Cerebellar nuclear complex (tissue), 1 donor: ENCODE data around the gene SPATA20.

ENCODE experiments used
- DNase-seq, 2 experiments: peaks; one replicate each; lab custom pipeline; 2025; lab: John Stamatoyannopoulos, UW

Gene SPATA20

DNA sequence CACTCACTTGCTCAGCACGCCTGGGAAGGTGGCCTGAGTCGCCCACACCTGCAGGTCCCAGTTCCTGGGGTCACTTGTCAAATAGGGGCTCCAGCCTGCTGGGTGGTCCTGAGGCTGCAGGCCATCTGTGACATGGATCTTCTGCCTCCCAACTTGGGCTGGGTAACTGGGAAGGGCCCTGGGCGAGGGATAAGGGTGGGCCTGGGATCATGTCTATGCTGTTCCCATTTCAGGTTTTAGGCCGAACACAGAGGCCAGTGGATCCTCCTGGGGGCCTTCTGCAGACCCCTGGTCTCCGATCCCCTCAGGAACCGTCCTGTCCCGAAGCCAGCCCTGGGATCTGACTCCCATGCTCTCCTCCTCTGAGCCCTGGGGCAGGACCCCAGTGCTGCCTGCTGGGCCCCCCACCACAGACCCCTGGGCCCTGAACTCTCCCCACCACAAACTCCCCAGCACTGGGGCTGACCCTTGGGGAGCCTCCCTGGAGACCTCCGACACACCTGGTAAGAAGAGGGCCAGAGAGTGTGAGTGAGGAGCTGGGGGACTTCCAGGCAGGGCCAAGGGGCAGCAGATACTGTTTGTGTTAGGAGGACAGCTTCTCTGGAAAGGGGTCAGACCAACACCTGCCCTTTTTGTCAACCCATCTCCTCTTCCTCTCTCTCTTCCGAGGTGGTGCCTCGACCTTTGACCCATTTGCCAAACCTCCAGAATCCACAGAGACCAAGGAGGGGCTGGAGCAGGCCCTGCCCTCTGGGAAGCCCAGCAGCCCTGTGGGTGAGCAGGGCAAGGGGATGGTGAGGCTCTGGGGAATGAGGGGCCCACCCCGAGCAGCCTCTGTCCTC is 6.2 kb upstream of the SPATA20 start:
- DNase-seq: no peak

DNA sequence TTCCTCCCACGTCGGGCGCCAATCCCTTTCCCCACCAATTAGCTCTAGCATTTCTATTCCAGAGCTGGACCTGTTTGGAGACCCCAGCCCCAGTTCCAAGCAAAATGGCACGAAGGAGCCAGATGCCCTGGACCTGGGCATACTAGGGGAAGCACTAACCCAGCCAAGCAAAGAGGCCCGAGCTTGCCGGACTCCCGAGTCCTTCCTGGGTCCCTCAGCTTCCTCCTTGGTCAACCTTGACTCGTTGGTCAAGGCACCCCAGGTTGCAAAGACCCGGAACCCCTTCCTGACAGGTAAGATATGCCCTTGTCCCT is 5.6 kb upstream of the SPATA20 start:
- DNase-seq: no peak

GRCh38 chr17:50541716-50542688 is 5.0 kb upstream of the SPATA20 start:
- peak in 1 of 2 experiments; percentile 21 for DNase-seq

DNA sequence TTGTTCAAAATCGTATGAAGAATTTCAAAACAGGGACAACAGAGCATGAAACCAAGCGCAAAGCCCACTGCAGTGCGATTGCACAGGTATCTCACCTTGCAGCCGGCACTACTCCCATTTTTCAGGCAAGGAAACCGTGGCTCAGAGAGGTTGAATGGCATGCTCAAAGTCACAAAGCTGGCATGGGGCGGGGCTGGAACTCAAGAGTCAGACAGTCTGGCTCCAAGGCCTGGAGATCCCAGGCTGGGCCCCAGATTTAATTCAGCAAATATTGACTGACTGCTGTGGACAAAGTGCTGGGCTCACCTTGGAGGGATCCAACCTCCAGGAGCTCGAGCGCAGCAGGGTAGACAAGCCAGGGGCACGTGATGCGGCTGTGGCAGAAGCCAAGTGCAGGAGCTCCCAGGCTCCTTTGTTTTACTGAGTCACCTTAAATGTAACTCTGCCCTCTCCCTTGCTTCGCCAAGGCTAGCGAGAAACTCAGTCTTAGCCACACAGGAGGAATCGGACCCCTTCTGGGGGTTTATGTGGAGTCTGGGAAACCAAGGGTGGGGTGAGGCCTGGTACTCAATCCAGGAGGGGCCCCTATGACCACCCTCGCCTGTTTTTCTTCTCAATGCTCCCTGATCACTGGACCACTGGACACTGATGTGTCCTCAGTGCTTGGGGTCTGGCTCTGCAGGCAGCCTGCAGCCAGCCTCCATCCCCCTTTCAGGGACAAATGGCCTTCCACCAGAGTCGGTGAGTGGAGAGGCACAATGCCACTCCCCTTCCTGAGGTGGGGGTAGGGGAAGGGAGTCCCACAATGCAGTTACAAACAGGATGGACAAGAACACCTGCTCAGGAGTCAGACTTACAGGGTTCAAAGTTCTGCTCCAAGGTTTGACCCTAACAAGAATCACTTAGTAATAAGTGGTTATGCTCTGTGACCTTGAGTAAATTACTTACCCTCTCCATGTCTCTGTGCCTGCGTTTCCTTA is 3.9 kb upstream of the SPATA20 start:
- no peak for DNase-seq

GRCh38 chr17:50544516-50544915 is 2.5 kb upstream of the SPATA20 start:
- DNase-seq: no peak

- DNase-seq: no peak
Observed at GRCh38 chr17:50545311-50545710, 1.7 kb upstream of the SPATA20 start.

DNA sequence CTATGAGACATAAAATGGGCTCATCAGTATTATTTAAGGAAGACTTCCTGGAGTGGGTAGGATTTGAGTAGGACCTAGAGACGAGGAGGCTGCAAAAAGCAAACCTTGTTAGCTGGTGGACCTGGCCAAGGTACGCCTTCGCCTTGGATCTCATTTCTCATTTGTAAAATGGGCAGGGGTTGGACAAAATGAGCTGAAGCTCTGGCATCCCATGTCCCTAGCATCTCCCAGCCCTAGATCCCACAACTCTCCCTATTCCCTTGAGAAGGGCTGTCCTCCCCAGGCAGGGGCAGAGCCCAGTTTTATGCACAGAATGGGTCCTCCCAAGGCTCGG is 306 bp upstream of the SPATA20 start:
- DNase-seq: no peak

- no peak for DNase-seq
Observed at GRCh38 chr17:50547736-50548083, 736 bp downstream of the SPATA20 start.

DNA sequence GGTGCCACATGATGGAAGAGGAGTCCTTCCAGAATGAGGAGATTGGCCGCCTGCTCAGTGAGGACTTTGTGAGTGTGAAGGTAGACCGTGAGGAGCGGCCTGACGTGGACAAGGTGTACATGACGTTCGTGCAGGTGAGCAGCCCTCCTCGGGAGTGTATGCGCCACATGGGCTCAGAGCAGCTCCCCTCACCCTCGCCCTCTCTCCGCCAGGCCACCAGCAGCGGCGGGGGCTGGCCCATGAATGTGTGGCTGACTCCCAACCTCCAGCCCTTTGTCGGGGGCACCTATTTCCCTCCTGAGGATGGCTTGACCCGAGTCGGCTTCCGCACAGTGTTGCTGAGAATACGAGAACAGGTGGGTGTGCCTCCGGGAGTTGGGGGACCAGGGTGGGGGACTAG is 1.9 kb downstream of the SPATA20 start:
- DNase-seq: no peak

DNA sequence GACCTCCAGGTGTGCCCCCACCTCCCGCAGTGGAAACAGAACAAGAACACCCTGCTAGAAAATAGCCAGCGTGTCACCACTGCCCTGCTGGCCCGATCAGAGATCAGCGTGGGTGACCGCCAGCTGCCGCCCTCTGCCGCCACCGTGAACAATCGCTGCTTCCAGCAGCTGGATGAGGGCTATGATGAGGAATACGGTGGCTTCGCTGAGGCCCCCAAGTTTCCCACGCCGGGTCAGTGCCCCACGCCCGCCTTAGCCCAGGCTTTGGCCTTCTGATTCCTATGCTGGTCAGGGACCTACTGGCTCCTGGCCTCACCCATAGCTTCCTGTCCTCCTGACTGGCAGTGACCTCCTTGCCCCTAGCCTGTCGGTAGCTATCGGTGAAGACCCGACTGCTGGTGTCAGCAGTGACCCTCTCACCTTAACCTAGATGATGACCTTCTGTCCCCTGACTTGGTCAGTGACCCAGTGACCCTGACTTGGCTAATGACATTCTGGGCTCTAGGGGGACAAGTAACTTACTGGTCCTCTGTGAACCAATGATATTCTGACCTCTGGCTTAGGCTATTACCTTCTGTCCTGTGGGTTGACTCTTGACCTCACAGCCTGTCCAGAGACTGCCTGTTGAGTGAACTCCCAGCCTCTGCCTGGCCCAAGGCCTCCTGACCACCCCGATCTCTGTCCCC is 2.4 kb downstream of the SPATA20 start:
- DNase-seq: no peak

- DNase-seq: no peak
Observed at GRCh38 chr17:50549969-50550368, 3.0 kb downstream of the SPATA20 start.

DNA sequence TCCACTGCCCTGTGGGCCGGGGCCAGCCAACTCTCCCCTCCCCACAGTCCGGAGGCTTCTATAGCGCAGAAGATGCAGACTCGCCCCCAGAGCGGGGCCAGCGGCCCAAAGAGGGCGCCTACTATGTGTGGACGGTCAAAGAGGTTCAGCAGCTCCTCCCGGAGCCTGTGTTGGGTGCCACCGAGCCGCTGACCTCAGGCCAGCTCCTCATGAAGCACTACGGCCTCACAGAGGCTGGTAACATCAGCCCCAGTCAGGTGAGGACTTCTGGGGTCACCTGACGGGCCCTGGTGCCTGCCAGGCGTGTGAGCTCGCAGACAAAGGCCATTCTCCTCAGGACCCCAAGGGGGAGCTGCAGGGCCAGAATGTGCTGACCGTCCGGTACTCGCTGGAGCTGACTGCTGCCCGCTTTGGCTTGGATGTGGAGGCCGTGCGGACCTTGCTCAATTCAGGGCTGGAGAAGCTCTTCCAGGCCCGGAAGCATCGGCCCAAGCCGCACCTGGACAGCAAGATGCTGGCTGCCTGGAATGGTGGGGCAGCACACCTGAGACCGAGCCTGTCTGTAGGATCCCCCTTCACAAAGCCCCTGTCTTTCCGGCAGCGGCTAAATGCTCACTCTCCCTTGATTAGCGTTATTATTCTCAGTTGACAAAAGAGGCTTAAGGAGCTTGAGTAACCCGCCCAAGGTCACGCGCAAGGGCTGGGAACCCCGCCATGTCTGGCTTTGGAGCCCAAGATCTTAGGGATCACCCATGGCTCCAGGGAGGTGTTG is 3.9 kb downstream of the SPATA20 start:
- peak in 1 of 2 experiments; percentile 89 for DNase-seq

DNA sequence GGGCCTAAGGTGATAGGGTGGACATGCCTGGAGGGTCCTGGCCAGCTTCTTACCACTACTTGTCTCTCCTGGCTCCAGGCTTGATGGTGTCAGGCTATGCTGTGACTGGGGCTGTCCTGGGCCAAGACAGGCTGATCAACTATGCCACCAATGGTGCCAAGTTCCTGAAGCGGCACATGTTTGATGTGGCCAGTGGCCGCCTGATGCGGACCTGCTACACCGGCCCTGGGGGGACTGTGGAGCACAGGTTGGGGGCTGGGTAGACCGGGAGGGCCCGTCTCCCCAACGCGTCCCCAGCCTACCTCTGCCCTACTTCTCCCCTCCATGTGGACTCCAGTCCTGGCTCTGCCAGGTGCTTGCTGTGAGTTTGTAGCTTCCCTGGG is 4.5 kb downstream of the SPATA20 start:
- DNase-seq: no peak

- DNase-seq: no peak
Observed at GRCh38 chr17:50551884-50552283, 4.9 kb downstream of the SPATA20 start.

DNA sequence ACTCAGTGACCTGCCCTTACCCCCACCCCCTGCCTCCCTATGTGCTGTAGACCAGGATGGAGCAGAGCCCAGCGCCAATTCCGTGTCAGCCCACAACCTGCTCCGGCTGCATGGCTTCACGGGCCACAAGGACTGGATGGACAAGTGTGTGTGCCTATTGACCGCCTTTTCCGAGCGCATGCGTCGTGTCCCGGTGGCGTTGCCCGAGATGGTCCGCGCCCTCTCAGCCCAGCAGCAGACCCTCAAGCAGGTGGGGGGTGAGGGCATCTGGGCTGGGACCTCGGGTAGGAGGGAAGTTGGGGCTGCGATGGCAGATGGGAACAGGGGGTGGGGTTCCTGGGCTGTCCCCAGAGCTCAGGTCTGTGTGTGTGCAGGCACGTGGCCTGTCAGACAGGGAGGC is 7.2 kb downstream of the SPATA20 start:
- DNase-seq: no peak

DNA sequence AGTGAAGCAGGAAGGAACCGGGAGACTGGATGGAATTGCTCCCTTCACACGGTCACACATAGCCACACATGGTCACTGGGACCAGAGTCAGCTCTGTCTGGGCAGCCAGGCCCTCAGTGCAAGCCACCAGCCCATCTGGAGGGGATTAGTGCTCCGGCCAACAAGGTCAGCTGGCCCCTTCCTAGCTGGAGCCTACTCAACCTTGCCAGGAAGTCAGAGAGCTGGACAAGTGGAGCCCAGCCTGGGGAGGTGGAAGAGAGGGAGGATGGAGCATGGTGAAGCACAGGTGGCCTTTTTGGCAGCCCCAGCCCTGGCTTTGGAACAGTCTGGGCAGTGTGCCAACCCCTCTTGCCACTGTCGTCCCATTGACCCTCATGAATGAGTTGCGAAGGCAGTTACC is 9.8 kb downstream of the SPATA20 start:
- DNase-seq: peak; percentile 96 to 100

DNA sequence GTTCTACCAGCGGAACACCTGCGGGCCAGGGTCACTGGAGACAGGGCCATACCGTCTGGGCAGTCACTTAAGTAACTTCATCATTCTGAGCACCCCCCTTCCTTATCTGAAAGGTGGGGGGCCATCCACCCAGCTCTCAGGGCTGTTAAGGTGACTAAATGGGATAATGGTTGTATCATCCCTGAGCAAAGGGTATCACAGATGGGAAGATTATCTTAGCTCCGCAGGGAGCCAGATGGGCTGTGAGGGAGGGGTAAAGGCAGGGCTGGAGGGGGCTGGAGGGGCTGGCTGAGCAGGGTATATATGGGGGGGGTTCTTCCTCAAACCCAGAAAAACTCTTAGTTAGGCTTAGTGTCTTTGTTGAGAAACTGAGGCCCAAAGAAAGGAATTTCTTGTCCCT is 10.7 kb downstream of the SPATA20 start:
- no peak for DNase-seq

GRCh38 chr17:50558091-50558490 is 11.1 kb downstream of the SPATA20 start:
- DNase-seq: no peak

GRCh38 chr17:50558581-50558940 is 11.6 kb downstream of the SPATA20 start:
- DNase-seq: no peak

- no peak for DNase-seq
Observed at GRCh38 chr17:50558941-50559614, 12.1 kb downstream of the SPATA20 start.
